GM21528 (cell line): ENCODE measurements around the gene MECR.
"Not testable (repeated sequence)": the region's sequence is repeated elsewhere in the genome, so short reads cannot be mapped to it uniquely, and the experiment has no call there.

Experiments used
- ATAC-seq: cut with Tn5 transposase; IDR thresholded peaks from one replicate; pipeline ENCODE4 v1.9.1; 2021; ENCODE audit warnings: mild to moderate bottlenecking, moderate library complexity; ENCODE audit not compliant: unreplicated experiment, low FRiP score

The MECR gene

DNA sequence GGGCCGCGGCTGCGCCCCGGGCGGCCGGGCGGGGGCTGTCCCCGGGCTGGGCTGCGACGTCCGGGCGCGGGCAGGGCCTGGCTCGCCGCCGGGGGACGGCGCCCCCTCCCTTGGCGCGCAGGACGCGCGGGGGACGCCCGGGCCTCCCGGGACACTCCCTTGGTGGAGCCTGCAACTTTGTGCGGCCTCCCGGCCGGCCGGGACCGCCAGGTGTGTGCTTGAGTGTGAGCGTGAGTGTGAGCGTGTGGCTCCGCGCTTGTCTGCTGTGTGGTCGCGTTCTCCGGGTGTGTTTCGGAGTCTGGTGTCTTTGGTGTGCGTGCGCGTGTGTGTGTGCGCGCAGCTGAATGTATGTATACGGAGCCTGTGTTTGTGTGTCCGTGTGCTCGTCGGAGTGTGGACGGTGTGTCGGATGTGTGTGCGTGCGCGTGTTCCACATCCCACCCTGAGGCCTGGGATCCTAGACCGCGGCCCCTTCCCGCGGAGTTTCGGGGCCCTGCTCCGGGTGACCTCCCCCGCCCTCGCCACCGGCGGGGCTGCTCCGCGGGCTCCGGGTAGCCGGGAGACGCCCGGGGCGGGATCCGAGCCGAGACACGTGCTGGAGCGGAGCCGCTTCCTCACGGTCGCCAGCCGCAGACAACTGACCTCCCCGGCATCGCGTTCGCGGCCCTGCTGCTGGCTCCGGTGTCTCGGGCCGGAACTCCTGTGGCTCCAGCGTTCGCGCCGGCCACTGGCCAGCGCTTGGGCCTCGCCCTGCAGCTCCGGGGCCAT lies 7.3 kb upstream of the MECR start:
- no peak for ATAC-seq

DNA sequence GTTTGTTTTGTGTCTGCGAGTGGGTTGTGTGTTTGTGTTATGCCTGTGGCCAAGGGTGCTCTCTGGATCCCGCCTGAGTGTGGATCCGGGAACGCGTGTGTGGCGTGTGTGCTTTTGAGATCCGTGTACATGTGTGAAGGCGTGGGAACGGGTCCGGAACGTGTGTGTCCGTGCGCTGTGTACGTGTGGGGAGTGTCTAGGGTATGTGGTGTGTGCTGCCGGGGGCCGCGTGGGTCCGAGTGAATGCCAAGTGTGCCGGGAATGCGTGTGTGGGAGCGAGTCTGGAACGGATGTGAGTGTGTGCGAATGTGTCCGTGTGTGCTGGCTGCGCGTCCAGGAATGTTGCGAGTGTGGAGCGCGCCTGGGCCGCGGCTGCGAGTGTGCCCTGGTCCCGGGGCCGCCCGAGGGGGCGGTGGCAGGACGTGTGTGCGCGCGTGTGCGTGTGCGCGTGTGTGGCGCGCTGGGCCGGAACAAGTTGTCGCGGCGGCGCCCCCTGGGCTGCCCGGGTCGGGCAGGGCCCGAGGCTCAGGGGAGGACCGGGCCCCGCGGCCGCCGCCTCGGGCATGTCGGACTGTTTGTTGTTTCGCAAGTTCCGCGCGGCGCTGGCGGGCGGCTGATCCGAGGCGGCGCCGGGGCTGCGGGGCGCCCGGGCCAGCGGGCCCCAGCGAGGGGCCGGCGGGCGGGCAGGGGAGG lies 6.5 kb upstream of the MECR start:
- ATAC-seq, result no peak

DNA sequence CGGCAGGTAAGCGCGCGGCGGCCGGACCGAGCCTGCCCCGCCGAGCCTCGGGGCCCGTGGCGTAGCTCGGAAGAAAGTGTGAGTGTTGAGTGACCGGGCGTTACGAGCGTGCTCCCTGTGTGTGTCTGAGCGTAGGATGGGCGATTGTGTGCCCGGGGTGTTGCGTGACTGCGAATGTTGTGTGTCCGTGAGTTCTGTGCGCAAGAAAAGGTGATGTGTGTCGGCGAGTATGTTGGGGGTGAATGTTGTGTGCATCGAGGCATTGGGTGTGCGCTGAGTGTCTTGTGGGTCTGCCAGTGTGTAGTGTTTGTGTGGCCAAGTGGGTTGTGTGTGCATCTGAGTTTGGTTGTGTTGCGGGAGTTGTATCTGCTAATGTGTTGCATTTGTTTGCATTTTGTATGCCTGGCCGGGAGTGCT lies 6.0 kb upstream of the MECR start:
- no peak for ATAC-seq

DNA sequence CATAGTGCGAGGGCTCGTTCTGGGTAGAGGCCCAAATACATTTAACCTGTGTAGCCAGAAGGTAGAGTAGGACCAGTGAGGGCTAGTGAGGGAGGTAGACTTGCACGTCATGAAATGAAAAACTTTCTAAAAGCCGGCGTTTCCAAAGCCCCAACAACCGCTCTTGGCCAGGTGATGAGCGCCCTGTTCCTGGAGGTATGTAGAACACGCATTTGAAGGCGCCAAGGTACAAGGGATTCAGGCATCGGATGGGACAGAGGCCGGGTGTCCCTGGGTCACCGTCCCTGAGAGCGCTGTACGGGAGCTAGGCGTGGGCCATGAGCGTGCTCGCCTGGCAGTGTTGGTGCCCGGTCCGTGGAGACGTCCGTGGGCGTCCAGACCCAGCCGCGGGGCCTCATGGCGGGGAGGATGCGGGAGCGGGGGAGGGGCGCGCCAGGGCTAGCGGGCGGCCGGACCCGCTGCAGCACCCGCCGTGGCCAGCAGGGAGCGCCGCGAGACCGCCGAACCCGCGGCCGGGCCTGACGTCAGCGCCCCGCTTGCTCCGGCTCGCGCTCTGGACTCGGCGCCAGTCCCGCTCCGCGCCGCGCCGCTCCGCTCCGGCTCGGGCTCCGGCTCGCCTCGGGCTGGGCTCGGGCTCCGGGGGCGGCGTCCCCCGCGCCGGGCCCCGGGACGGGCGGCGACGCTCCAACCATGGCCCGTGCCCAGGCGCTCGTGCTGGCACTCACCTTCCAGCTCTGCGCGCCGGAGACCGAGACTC lies 5.4 kb upstream of the MECR start, which contains the start of gene PTPRU:
TSS of gene PTPRU (plus strand) at position 568 of the 757 bp plus-strand sequence. CDS start at position 691, 123 bp downstream.
- no peak for ATAC-seq

DNA sequence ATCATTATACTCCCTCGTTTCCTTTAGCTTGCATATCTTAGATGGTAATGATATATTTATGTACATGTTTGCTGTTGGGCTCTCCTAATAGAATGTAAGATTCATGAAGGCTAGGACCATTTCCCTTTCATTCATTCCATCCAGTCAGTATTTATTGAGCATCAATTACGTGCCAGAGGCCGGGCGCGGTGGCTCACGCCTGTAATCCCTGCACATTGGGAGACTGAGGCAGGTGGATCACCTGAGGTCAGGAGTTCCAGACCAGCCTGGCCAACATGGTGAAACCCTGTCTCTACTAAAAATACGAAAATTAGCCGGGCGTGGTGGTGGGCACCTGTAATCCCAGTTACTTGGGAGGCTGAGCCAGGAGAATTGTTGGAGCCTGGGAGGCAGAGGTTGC lies 4.1 kb upstream of the MECR start:
- not testable (repeated sequence) for ATAC-seq

DNA sequence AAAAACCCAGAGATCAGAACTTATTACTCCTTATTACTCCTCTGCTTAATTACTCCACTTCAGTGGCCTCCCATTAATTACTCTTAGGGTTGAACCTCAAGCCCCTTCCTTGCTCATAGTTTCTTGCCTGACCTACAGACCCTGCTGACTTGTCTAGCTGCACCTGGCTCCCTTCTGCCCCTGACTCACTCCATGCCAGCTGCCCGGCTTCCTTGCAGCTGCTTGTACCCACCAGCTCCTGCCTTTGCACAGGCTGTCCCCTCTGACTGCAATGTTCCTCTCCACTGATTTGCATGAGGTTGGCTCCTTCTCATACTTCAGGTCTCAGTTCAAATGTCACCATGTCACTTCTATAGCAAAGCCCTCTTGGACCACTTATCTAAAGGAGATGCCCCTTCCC lies 3.7 kb upstream of the MECR start:
- ATAC-seq, result no peak

DNA sequence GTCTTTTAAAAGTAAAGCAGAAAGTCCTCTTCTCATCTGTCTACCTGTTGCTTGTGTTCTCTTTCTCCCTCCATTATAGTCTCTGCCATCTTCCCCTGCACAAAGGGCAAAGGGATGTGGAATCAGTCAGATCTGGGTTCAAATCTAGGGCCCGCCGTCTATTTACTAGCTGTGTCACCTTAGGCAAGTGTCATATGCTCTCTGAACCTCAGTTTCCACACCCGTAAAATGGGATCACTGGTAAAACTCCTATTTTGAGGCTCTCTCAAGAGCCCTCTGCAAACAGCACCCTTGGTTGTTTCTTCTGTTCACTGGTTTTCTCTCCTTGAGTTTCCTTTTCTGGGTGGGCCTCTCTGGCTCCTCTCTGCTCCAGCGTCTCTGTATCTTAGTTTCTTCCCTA lies 3.0 kb upstream of the MECR start:
- no peak for ATAC-seq

DNA sequence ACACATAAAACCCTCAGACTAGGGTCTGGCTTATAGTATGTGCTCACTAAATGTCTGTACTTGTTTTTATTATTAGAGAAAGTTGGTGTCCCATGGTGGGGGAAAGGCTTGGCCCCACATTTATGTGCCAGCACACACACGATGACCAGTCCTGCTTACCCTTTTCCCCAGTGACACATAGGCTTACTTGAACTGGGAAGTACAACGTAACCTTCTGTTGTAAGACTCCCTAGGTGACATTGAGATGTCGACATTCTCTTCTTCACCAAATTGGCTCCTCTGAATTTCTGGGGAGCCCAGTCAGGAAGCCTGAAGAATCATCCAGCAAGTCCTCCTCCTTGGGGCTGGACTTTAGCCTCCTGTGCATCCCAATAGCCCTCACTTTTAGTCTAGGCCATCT lies 1.7 kb upstream of the MECR start:
- ATAC-seq, result no peak

DNA sequence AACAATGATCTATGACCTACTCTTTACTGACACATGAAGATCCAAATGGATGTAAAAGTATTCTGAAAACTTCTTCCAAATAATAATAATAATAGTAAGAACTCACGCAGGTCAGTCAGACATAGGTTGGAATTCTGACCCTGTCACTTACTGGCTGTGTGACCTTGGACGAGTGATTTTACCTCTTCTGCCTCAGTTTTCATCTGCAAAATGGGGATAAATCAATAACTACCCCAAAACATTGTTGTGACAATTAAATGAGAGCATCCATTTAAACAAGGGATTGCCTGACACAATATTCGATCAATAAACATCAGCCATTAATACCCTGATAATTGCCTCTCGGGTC lies 556 bp downstream of the MECR start:
- ATAC-seq, result no peak

DNA sequence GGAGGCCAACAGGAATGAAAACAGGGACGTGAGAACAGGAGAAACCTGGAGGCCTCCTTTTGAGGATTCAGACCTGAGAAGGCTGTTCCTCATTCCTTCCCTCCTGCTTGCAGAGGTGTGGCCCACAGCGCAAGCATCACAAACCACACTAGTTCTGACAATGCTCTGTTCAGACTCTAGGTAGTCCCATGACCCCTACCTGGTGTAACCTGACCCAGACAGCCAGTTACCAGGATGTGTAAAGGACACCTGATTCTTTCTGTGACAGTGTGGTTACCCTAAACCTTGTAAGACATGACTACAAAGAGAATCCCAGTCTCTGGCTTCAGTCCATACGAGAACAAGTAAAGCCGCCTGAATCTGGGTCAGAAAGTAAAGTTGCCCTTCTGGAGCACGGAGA lies 3.2 kb downstream of the MECR start:
- ATAC-seq, result no peak

DNA sequence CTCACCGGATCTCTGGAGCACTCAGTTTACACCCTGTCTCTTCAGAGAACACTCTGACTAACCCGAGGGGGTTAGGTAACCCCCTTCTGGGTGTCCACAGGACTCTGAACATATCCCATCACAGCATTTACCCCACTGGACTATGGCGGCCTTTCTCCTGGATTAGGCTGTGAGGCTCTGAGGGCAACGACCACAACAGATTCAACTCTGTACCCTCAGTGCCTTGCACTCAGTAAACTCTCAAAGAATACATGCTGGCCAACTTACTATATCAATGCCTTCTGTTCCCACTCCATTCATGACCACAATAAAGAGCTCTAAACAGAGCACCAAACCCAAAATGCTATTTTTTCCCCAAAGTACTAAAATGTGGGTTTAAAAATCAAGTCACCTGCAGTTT lies 5.4 kb downstream of the MECR start:
- no peak for ATAC-seq

DNA sequence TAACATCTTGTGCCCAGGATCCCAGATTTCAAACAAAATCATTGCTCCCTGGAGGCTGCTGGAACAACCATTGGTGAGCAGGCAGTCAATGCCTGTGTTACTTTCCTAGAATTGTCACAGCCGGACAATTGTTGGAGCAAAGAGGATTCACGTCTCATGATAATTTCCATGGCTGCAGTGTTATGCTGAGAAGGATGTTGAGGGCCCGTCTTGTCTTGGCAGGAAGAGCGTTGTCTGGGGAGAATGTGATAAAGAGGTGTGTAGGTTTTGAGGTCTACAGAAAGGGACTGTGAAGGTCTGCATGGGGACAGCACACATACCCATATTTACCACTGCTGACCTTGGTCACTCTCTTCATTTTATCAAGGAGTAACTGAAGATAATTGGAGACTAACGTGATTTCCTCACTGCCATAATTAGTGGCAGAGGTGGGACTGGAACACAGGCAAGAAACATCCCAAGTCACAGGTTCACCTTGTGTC lies 6.3 kb downstream of the MECR start:
- no peak for ATAC-seq

DNA sequence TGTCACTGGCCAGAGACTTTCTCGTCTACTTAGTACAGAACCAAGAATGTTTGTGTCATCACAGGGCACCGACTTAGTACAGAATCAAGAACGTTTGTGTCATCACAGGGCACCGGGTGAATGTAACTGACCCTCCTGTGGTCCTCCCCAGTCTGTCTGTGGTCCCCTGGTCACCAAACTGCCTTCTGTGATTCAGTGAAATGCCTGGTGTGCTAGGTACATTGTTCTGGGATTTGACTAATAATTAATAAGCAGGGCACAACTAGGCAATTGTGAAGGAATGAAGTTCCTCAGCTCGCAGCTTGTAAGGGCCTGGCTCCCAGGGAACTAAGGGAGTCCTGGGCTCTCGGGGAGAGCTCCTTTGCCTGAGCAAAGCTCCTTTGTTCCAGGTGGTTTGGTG lies 7.2 kb downstream of the MECR start:
- no peak for ATAC-seq

DNA sequence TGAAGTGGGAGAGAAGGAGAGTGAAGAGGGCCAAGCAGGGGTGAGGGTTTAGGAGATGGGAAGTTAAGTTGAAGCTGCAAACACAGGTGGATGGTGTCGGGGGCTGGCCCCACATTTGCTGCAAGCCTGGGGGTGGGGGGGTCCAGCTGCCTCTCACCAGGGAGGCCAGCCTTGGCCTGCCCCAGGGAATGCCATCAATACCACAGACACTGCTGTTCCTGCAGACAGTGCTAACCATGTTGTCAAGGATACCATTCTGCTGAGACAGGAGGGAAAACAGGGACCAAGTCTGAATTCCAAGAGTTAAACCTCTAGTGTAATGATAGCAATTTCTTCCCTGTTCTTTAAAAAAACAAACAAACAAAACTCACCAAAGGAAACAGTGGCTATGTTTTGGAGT lies 8.0 kb downstream of the MECR start:
- no peak for ATAC-seq

DNA sequence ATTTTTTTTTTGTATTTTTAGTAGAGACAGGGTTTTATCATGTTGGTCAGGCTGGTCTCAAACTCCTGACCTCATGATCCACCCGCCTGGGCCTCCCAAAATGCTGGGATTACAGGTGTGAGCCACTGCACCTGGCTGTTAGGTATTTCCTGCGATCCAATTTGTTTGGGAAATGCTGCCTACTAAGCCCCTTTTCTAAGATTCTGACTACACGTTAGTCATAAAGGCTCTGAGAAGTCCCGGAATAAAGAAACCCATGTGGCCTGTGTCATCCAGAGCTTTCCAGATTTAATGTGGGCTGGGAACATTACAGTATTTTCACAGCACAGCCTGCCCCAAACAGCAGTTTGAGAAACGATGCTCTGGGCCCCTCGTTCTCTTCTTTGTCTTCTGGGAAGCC lies 8.5 kb downstream of the MECR start:
- not testable (repeated sequence) for ATAC-seq

DNA sequence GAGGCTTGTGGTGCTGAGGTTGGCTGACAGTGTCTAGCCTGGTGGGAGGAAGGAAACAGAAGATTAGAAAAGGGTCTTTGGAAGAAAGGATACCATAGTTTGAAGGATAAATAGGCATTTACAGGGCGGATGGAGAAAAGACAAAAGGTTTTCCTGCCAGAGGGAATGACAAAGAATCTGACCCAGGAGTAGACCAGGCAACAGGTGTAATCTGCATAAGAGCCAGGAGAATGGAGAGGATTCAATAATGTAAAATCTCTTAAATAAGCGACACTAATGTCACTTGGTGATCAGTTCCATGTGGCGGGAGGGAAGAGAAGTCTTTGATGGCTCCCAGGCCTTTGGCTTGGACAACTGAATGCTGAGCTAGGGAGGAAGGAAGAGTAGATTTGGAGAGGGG lies 9.4 kb downstream of the MECR start:
- ATAC-seq, result no peak

DNA sequence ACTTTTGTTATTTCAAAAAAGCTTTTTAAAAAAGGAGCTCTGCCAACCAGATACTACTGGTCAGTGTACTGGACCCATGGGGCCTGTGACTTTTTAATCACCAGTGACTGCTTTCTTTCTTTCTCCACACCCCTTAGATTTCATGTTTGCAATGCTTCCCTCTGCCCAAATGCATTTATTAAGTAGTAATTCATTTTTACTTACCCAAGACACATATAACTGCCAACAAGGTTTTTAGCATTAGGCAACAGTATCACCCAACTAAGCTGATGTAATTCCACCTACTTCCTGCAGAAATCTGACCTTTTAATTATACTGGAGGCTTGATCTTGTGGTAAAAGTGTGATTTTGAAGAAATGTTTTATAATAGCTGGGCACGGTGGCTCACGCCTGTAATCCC lies 12.5 kb downstream of the MECR start:
- ATAC-seq, result no peak

DNA sequence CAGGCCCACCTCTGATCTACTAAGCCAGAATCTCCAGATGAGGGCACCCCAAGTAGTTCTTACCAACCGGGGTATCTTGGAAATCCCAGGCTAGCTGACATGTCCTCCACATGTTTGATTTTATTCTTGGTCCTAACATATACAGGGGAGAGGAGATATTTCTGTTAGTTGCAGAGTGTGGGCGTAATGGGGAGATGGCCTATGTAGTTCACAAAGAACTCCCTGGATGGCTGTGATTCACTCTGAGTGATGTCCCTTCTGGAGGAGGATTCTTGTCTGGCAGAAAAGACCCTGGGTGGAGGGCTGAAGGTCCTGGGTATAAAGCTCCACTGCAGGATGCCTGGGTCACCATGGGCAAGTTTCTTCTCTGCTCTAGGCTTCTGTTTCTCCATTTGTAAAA lies 13.1 kb downstream of the MECR start:
- no peak for ATAC-seq

DNA sequence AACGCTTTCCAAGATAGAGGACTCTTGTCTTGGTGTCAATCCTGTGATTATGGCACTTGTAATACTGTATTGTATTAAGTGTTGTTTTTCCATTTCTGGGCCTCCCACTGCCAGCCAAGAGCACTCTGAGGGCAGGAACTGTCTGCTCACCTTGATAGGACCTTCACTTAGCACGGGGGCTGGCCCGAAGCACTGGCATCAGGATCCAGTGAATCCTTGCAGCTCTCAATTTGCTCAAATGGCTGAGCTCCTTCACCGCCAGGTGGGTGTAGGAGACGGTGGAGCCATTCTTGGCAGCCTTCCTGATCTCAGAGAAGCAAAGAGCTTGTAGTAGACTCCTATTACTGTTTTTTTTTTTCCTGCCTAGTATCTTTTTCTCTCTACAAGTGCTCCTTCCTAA lies 17.7 kb downstream of the MECR start:
- no peak for ATAC-seq

DNA sequence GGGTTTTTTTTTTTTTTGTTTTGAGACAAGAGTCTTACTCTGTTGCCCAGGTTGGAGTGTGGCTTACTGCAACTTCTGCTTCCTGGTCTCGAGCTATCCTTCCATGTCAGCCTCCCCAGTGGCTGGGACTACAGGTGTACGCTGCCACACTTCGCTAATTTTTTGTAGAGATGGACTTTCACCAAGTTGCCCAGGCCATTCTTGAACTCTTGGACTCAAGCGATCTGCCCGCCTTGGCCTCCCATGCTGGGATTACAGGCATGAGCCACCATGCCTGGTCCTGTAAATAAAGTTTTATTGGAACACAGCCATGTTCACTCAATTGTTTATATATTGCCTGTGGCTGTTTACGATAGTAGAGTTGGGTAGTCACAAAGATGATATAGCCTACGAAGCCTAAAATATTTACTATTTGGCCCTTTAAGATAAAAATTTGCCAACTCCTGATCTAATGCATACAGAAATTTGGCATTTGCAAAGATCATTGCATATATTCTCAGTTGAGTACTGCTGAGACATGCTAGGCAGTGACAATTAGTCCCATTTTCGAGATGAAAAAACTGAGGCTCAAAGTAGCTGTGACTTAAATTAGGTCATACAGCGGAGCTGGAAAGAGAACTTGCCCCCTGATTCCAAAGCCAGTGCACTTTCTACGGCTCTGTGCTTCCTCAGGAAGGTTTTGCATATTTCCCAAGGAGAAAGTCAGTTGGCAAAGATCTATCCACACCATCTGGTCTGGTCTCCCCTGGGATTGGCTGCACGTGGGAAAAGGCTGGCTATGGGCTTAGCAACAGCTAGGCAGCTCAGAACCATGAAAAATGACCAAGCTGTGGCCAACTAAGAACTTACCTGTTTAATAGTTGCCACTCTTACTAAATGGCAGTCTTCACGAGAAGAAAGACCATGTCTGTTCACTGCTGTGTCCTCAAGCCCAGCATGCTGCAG lies 19.4 kb downstream of the MECR start:
- no peak for ATAC-seq
